ENCODE data around the gene NABP2.

GRCh38 chr12:56206452-56207166, 17.5 kb upstream of the NABP2 start:
- TF ChIP-seq CTCF (conservative IDR thresholded peaks at IDR 0.05; ENCODE audit: low read depth, low read length) (peak; percentile 76), EZH2 (IDR thresholded peaks at IDR 0.05; ENCODE audit: low read length, unreplicated experiment) (no peak)

All from PC-3 (cell line).